Mesothelial cell of epicardium (in vitro differentiated cells): Measurements from ENCODE around the gene THRB. TPM values are rescaled to one million over a fixed set of nuclear protein-coding genes. Genes with fewer than 3 reads are reported as not detected.

Experiments used
- DNase-seq, 2 experiments: peaks; one replicate each; pipeline ENCODE4 v3.0.0; 2021; ENCODE audit warnings: low spot score in 2 of 2; ENCODE audit not compliant: unreplicated experiment in 2 of 2
- H3K27ac Mint-ChIP-seq: 2 replicates; pipeline ENCODE4 v1.8.0; 2021; ENCODE audit warnings: mixed read lengths
- H3K27me3 Mint-ChIP-seq: 2 replicates; pipeline ENCODE4 v1.8.0; 2021; ENCODE audit warnings: low read depth, mixed read lengths
- H3K36me3 Mint-ChIP-seq: 2 replicates; pipeline ENCODE4 v1.8.0; 2021; ENCODE audit warnings: mixed read lengths
- H3K4me1 Mint-ChIP-seq: 2 replicates; pipeline ENCODE4 v1.8.0; 2021; ENCODE audit warnings: mixed read lengths
- H3K4me3 Mint-ChIP-seq: 2 replicates; pipeline ENCODE4 v1.8.0; 2021; ENCODE audit warnings: mild to moderate bottlenecking, moderate library complexity, mixed read lengths
- H3K9me3 Mint-ChIP-seq: 2 replicates; pipeline ENCODE4 v1.8.0; 2021; ENCODE audit warnings: mixed read lengths
- CTCF ChIP-seq: fragments of 200-600 bp; sonication (generic); IDR thresholded peaks from one replicate; pipeline ENCODE4 v1.5.0; 2021; ENCODE audit warnings: antibody characterized with exemption; ENCODE audit not compliant: unreplicated experiment
- total RNA-seq: library from RNA; stranded (reverse); gene quantifications from 3 replicates; pipeline ENCODE4 v1.2.1, GENCODE V29; 2021

The THRB gene
- total RNA-seq, 1 donor from 2014 or later = 3.4 TPM

- DNase-seq = no peak
- H3K27ac Mint-ChIP-seq = no peak overlapping the region
- H3K27me3 Mint-ChIP-seq = peaks cover 7% of the 10 kb centered on the region
- H3K36me3 Mint-ChIP-seq = no peaks in the 10 kb centered on the region
- no peak for TF ChIP-seq CTCF
- no peaks in the 10 kb centered on the region for H3K9me3 Mint-ChIP-seq
- no peak overlapping the region for H3K4me3 Mint-ChIP-seq
- peaks cover 19% of the 10 kb centered on the region for H3K4me1 Mint-ChIP-seq
These were observed 222.2 kb downstream of the THRB start for GRCh38 chr3:24272408-24272807.

GRCh38 chr3:24271228-24271627 lies 223.4 kb downstream of the THRB start:
- TF ChIP-seq CTCF = no peak
- Mint-ChIP-seq H3K27ac (no peak overlapping the region), H3K9me3 (no peaks in the 10 kb centered on the region), H3K4me1 (peaks cover 19% of the 10 kb centered on the region), H3K27me3 (peaks cover 3% of the 10 kb centered on the region), H3K36me3 (no peaks in the 10 kb centered on the region), H3K4me3 (no peak overlapping the region)
- DNase-seq = no peak

- no peak overlapping the region for H3K27ac Mint-ChIP-seq
These were observed 223.9 kb downstream of the THRB start for GRCh38 chr3:24270744-24271143.

GRCh38 chr3:24270204-24270691 lies 224.4 kb downstream of the THRB start:
- Mint-ChIP-seq H3K4me1 (peaks cover 19% of the 10 kb centered on the region), H3K27ac (no peak overlapping the region), H3K27me3 (peaks cover 3% of the 10 kb centered on the region), H3K9me3 (no peaks in the 10 kb centered on the region), H3K4me3 (no peak overlapping the region), H3K36me3 (no peaks in the 10 kb centered on the region)
- no peak for TF ChIP-seq CTCF
- DNase-seq = no peak

More at GRCh38 chr3:24270744-24271143, 223.9 kb downstream of the THRB start:
- no peak for TF ChIP-seq CTCF
- H3K9me3 Mint-ChIP-seq = no peaks in the 10 kb centered on the region
- no peak overlapping the region for H3K4me3 Mint-ChIP-seq
- peaks cover 3% of the 10 kb centered on the region for H3K27me3 Mint-ChIP-seq
- no peaks in the 10 kb centered on the region for H3K36me3 Mint-ChIP-seq
- H3K4me1 Mint-ChIP-seq = peaks cover 19% of the 10 kb centered on the region
- no peak for DNase-seq

GRCh38 chr3:24264748-24265158 lies 229.9 kb downstream of the THRB start:
- Mint-ChIP-seq H3K4me1 (no peaks in the 10 kb centered on the region), H3K36me3 (no peaks in the 10 kb centered on the region), H3K27ac (no peak overlapping the region), H3K4me3 (no peak overlapping the region), H3K9me3 (peaks cover 5% of the 10 kb centered on the region), H3K27me3 (peaks cover 3% of the 10 kb centered on the region)
- no peak for DNase-seq
- peak; percentile 64 for TF ChIP-seq CTCF

GRCh38 chr3:24264011-24264410 lies 230.6 kb downstream of the THRB start:
- Mint-ChIP-seq H3K9me3 (peaks cover 5% of the 10 kb centered on the region), H3K4me1 (no peaks in the 10 kb centered on the region), H3K27ac (no peak overlapping the region), H3K36me3 (no peaks in the 10 kb centered on the region), H3K4me3 (no peak overlapping the region), H3K27me3 (peaks cover 3% of the 10 kb centered on the region)
- TF ChIP-seq CTCF = no peak
- DNase-seq = no peak
